GM18499 (cell line): ENCODE measurements around the gene SCLY.

Experiments
- ATAC-seq: cut with Tn5 transposase; IDR thresholded peaks from one replicate; pipeline ENCODE4 v1.9.1; 2021; ENCODE audit warnings: moderate number of reproducible peaks; ENCODE audit not compliant: insufficient read depth, unreplicated experiment

The SCLY gene

GRCh38 chr2:238134393-238134785, 73.6 kb downstream of the SCLY start:
- ATAC-seq, result no peak

DNA sequence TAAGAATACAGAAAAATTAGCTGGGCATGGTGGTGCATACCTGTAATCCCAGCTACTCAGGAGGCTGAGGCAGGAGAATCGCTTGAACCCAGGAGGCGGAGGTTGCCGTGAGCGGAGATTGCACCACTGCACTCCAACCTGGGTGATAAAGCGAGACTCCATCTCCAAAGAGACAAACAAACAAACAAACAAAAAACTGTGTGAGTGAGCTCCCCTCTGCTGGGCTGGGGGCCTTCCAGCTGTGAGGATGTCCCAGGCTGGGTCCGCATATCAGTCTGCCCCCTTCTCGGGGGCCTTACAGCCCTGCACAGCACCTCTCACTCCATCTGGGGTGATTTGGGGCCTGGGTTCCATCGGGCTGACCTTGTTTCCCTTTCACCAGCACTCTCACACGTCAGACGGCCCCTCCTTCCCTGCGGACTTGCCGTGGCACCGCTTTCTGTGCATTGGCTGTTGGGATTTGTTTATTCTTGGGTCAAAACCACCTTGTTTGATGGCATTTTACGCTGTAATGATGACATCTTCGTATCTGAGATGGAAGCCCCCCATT, 74.9 kb downstream of the SCLY start:
- ATAC-seq, result no peak

DNA sequence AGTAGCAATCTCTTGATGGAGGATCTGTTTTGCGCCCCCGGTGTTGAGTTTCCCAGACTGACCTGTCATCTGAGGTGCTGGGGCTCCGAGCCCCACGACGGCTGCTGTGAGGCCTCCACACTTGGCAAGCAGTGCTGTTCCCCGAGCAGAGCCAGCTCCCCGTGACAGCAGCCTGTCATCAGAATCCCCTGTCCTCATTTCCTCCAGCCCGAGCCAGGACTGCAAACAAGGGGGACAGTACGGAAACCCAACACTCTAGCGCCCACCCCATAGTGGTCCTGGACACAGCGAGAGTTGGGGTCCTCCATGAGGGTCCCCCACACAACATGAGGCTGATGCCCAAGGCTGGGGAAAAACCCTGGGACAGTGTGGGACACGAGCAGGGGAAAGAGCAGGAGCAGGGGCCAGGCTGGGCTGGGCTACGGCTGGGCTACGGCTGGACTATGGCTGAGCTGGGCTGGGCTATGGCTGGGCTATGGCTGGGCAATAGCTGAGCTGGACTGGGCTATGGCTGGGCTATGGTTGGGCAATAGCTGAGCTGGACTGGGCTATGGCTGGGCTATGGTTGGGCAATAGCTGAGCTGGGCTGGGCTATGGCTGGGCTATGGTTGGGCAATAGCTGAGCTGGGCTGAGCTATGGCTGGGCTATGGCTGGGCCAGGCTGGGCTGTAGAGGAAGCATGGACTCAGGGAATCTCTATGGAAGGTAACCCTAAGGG, 76.2 kb downstream of the SCLY start:
- ATAC-seq, result no peak

GRCh38 chr2:238137885-238138284, 77.1 kb downstream of the SCLY start:
- ATAC-seq, result no peak

- ATAC-seq, result no peak
Measured at GRCh38 chr2:238138331-238139195, 77.8 kb downstream of the SCLY start, which contains the start of gene KLHL30. Gene KLHL30, plus strand, starts transcription at chr2:238138668. Its CDS starts 2,087 bp downstream, at chr2:238140755.

DNA sequence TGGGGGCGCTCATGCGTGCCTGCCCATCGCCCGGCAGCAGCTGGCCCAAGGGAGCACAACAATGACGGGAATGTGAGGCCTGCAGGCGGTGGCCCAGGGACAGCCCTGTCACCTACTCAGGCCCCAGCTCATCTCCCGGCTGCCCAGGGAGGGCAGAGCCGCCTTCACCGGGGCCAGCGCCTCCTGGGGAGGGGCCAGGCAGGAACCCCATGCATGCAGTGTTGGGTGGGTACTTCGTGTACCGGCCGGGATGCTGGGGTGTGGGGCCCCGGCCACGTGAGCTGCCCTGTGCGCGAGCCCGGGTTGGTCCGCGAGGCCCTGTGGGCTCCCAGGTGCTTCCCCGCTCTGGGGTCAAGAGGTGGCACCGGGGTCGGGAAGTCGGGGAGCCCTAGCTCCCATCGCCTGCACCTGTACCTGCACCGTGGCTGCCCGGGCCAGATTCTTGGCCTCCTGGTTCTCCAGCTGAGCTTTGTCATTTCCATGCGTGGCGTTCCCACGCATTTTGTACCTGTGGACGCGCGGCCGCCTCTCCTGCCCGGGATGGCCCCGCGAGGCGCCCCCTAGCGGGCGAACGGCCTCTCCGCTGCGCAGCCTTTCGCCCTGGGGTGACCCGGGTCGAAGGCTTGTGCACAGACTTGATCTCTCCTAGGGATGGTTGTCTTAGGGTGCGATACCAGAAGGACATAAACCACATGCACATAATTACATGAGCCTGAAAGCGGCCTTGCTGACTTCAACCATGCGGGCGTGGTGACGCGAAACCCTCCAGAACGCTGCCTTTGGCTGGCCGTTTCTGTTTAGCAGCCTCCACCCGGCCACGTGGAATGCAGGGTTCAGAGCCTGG, 78.6 kb downstream of the SCLY start:
- no peak for ATAC-seq

GRCh38 chr2:238140040-238140439, 79.2 kb downstream of the SCLY start:
- ATAC-seq, result no peak

DNA sequence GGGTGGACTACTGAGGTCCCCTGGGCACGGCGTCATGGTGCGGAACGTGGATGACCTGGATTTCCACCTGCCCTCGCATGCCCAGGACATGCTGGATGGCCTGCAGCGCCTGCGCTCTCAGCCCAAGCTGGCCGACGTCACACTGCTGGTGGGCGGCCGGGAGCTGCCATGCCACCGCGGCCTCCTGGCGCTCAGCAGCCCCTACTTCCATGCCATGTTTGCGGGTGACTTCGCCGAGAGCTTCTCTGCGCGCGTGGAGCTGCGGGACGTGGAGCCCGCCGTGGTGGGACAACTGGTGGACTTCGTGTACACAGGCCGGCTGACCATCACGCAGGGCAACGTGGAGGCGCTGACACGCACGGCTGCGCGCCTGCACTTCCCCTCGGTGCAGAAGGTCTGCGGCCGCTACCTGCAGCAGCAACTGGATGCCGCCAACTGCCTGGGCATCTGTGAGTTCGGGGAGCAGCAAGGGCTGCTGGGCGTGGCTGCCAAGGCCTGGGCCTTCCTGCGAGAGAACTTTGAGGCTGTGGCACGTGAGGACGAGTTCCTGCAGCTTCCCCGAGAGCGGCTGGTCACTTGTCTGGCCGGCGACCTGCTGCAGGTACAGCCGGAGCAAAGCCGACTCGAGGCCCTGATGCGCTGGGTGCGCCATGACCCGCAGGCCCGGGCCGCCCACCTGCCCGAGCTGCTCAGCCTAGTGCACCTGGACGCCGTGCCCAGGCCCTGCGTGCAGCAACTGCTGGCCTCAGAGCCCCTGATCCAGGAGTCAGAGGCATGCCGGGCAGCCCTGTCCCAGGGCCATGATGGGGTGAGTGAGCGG, 80.1 kb downstream of the SCLY start:
- no peak for ATAC-seq

GRCh38 chr2:238141541-238142318, 80.9 kb downstream of the SCLY start:
- ATAC-seq, result no peak

GRCh38 chr2:238142382-238143205, 81.8 kb downstream of the SCLY start:
- ATAC-seq, result no peak

DNA sequence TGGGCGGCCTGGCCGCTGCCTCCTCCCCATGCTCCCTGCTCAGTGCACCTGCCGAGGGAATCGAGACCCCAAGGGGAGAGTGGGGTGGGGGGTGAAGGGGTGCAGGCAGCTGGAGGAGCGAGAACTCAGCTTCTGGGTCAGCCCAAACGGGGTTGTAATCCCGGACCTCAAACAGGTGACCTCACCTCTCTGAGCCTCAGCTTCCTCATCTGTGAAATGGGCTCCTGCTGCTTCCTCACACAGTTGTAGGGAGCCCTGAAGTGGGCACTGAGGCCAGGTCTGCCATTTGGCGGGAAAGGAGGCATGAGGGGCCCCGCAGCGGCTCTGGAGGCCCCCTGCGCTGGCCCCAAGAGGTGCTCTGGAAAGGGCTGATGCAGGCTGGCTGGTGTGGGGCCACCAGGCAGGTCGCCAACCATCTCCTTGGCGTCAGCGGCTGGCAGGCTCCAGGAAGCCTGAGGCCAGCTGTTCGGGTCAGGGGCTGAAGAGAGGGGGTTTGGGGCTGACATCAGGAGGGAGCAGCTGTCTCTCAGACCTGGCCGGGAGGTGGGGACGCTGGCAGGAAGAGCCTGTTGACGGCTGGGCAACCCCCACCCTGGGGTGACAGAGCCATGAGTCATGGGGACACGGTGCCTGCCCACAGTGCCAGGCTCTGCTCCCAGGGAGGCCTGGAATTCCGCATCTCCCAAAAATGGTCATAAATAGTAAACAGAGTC, 82.6 kb downstream of the SCLY start:
- no peak for ATAC-seq

- no peak for ATAC-seq
Measured at GRCh38 chr2:238144262-238144661, 83.5 kb downstream of the SCLY start.

GRCh38 chr2:238145046-238145445, 84.2 kb downstream of the SCLY start:
- ATAC-seq, result no peak

- no peak for ATAC-seq
Measured at GRCh38 chr2:238145851-238146250, 85.0 kb downstream of the SCLY start.

DNA sequence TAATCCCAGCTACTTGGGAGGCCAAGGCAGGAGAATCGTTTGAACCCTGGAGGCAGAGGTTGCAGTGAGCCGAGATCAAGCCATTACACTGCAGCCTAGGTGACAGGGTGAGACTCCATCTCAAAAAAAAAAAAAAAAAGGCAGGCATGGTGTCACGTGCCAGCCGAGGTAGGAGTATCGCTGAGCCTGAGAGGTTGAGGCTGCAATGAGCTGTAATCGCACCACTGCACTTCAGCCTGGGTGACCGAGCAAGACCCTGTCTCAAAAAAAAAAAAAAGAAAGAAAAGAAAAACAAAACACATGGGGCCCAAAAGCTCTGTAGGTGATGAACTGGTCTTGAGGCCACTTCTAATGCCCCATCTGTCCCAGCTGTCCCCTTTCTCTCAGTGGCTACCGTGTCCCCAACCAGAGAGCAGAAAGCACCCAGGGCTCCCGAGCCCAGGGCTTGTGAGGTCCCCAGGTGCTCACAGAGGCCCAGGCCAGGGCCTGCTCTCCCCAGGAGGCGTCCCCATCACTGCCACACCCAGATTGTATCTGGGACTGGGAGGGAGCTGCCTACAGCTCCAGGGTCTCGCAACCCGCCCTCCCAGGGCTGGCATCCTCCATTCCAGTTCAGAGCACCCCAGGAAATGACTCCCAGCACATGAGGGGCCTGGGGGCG, 86.2 kb downstream of the SCLY start:
- ATAC-seq, result no peak

DNA sequence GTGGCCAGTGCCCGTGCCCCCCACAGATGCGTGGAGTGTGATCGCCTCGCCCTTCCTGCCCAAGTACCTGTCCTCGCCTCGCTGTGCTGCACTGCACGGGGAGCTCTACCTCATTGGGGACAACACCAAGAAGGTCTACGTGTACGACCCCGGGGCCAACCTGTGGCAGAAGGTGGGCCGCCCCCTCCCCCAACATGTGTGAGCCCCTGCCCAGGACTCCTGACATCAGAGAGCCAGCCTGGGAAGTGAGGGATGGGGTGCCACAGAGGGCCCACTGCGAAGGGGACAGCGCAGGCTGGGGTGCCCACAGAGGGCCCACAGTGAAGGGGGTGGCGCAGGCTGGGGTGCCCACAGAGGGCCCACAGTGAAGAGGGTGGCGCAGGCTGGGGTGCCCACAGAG, 88.2 kb downstream of the SCLY start:
- ATAC-seq, result no peak
